Subcutaneous abdominal adipose tissue (tissue), 5 donors: Measurements from ENCODE around the gene CLDN15.
"Not testable (repeated sequence)": the region's sequence is repeated elsewhere in the genome, so short reads cannot be mapped to it uniquely, and the experiment has no call there.

Source experiments
- H3K27ac ChIP-seq: one replicate; pipeline ENCODE4 v1.7.0; 2013; ENCODE audit warnings: low read depth, mild to moderate bottlenecking, inconsistent platforms, low read length, moderate library complexity
- H3K27me3 ChIP-seq, 5 donors: one replicate each; pipeline ENCODE4 v1.7.0; 2013; ENCODE audit warnings: low read length in 5 of 5, inconsistent platforms in 1 of 5; ENCODE audit not compliant: control insufficient read depth in 5 of 5, insufficient read depth in 4 of 5
- H3K36me3 ChIP-seq, 5 donors: one replicate each; pipeline ENCODE4 v1.7.0; 2013; ENCODE audit warnings: low read length in 5 of 5; ENCODE audit not compliant: control insufficient read depth in 5 of 5, insufficient read depth in 5 of 5
- H3K4me1 ChIP-seq, 5 donors: one replicate each; pipeline ENCODE4 v1.7.0; 2013; ENCODE audit warnings: low read length in 5 of 5, mild to moderate bottlenecking in 3 of 5, moderate library complexity in 1 of 5; ENCODE audit not compliant: control insufficient read depth in 5 of 5, insufficient read depth in 5 of 5
- H3K4me3 ChIP-seq, 5 donors: one replicate each; pipeline ENCODE4 v1.7.0; 2013; ENCODE audit warnings: low read length in 5 of 5, low read depth in 1 of 5
- H3K9ac ChIP-seq, 5 donors: one replicate each; pipeline ENCODE4 v1.7.0; 2013; ENCODE audit warnings: low read length in 5 of 5, mild to moderate bottlenecking in 4 of 5, moderate library complexity in 3 of 5
- H3K9me3 ChIP-seq, 5 donors: one replicate each; pipeline ENCODE4 v1.7.0; 2013; ENCODE audit warnings: low read length in 5 of 5; ENCODE audit not compliant: control insufficient read depth in 5 of 5
- donor health status: healthy.
- donor health status: healthy.
- donor health status: healthy.
- donor health status: healthy.
- donor health status: healthy.

The CLDN15 gene

GRCh38 chr7:101212014-101212413 is 25.6 kb downstream of the CLDN15 start:
- peaks cover 0 to 77% (median 57%) of the 10 kb centered on the region in 5 donors for H3K36me3 ChIP-seq
- no peaks in the 10 kb centered on the region for H3K9me3 ChIP-seq
- peaks cover 1 to 17% (median 15%) of the 10 kb centered on the region in 5 donors for H3K4me1 ChIP-seq
- no peak overlapping the region for H3K27ac ChIP-seq
- no peak overlapping the region for H3K9ac ChIP-seq
- H3K27me3 ChIP-seq, result no peaks in the 10 kb centered on the region
- H3K4me3 ChIP-seq, result no peak overlapping the region

GRCh38 chr7:101211501-101211900 is 26.1 kb downstream of the CLDN15 start:
- Histone ChIP-seq H3K4me3 (no peak overlapping the region), H3K4me1 (peaks cover 1 to 12% (median 10%) of the 10 kb centered on the region in 5 donors), H3K27me3 (no peaks in the 10 kb centered on the region), H3K9me3 (no peaks in the 10 kb centered on the region), H3K9ac (no peak overlapping the region), H3K27ac (no peak overlapping the region), H3K36me3 (peaks cover 0 to 80% (median 59%) of the 10 kb centered on the region in 5 donors)

- Histone ChIP-seq H3K27me3 (no peaks in the 10 kb centered on the region), H3K36me3 (peaks cover 0 to 81% (median 63%) of the 10 kb centered on the region in 5 donors), H3K4me1 (peaks cover 0 to 5% (median 0%) of the 10 kb centered on the region in 5 donors), H3K9me3 (no peaks in the 10 kb centered on the region), H3K27ac (no peak overlapping the region), H3K9ac (no peak overlapping the region), H3K4me3 (no peak overlapping the region)
Measured at GRCh38 chr7:101210143-101210542, 27.5 kb downstream of the CLDN15 start.

GRCh38 chr7:101208794-101209193 is 28.8 kb downstream of the CLDN15 start:
- Histone ChIP-seq H3K9ac (no peak overlapping the region), H3K4me1 (peaks cover 0 to 8% (median 0%) of the 10 kb centered on the region in 5 donors), H3K27me3 (peaks cover 0 to 2% (median 0%) of the 10 kb centered on the region in 5 donors), H3K27ac (no peak overlapping the region), H3K36me3 (peaks cover 0 to 75% (median 57%) of the 10 kb centered on the region in 5 donors), H3K9me3 (no peaks in the 10 kb centered on the region), H3K4me3 (no peak overlapping the region)

GRCh38 chr7:101207459-101207858 is 30.1 kb downstream of the CLDN15 start:
- H3K9ac ChIP-seq, result no peak overlapping the region
- H3K9me3 ChIP-seq, result no peaks in the 10 kb centered on the region
- peaks cover 0 to 10% (median 4%) of the 10 kb centered on the region in 5 donors for H3K4me1 ChIP-seq
- no peak overlapping the region for H3K4me3 ChIP-seq
- H3K27ac ChIP-seq, result no peak overlapping the region
- H3K36me3 ChIP-seq, result peaks cover 0 to 64% (median 53%) of the 10 kb centered on the region in 5 donors
- H3K27me3 ChIP-seq, result peaks cover 3 to 12% (median 11%) of the 10 kb centered on the region in 5 donors

GRCh38 chr7:101206665-101207042 is 30.9 kb downstream of the CLDN15 start:
- no peak overlapping the region for H3K9ac ChIP-seq
- H3K36me3 ChIP-seq, result peaks cover 0 to 56% (median 46%) of the 10 kb centered on the region in 5 donors
- no peak overlapping the region for H3K27ac ChIP-seq

GRCh38 chr7:101205901-101206664 is 31.5 kb downstream of the CLDN15 start:
- peaks cover 0 to 20% (median 12%) of the 10 kb centered on the region in 5 donors for H3K4me1 ChIP-seq
- peaks cover 9 to 24% (median 21%) of the 10 kb centered on the region in 5 donors for H3K27me3 ChIP-seq
- no peak overlapping the region for H3K27ac ChIP-seq
- no peak overlapping the region for H3K9ac ChIP-seq
- H3K9me3 ChIP-seq, result no peaks in the 10 kb centered on the region
- H3K4me3 ChIP-seq, result no peak overlapping the region
- H3K36me3 ChIP-seq, result peaks cover 0 to 50% (median 40%) of the 10 kb centered on the region in 5 donors

More at GRCh38 chr7:101206665-101207042, 30.9 kb downstream of the CLDN15 start:
- Histone ChIP-seq H3K27me3 (peaks cover 8 to 20% (median 19%) of the 10 kb centered on the region in 5 donors), H3K9me3 (no peaks in the 10 kb centered on the region), H3K4me3 (no peak overlapping the region), H3K4me1 (peaks cover 0 to 18% (median 11%) of the 10 kb centered on the region in 5 donors)

- H3K4me3 ChIP-seq, result peak overlapping the region in 1 of 5 donors; percentile 22
- H3K9ac ChIP-seq, H3K27ac ChIP-seq, H3K9me3 ChIP-seq: not testable (repeated sequence)
- H3K27me3 ChIP-seq, result peaks cover 18 to 36% (median 29%) of the 10 kb centered on the region in 5 donors
- peaks cover 0 to 30% (median 26%) of the 10 kb centered on the region in 5 donors for H3K36me3 ChIP-seq
- H3K4me1 ChIP-seq, result peaks cover 0 to 20% (median 12%) of the 10 kb centered on the region in 5 donors
Measured at GRCh38 chr7:101203740-101204738, 33.6 kb downstream of the CLDN15 start.

GRCh38 chr7:101202603-101202918 is 35.0 kb downstream of the CLDN15 start:
- no peak overlapping the region for H3K4me3 ChIP-seq
- no peak overlapping the region for H3K27ac ChIP-seq
- peaks cover 0 to 20% (median 12%) of the 10 kb centered on the region in 5 donors for H3K4me1 ChIP-seq
- no peaks in the 10 kb centered on the region for H3K9me3 ChIP-seq
- no peak overlapping the region for H3K9ac ChIP-seq
- H3K36me3 ChIP-seq, result peaks cover 0 to 17% (median 14%) of the 10 kb centered on the region in 5 donors
- peaks cover 23 to 41% (median 35%) of the 10 kb centered on the region in 5 donors for H3K27me3 ChIP-seq
